NCI-H460 (cell line): ENCODE data around the gene ZNF524. TPM values are rescaled to one million over a fixed set of nuclear protein-coding genes. Genes with fewer than 3 reads are reported as not detected.
"Not testable (repeated sequence)": the region's sequence is repeated elsewhere in the genome, so short reads cannot be mapped to it uniquely, and the experiment has no call there.

Experiments used
- DNase-seq: peaks from one replicate; pipeline ENCODE4 v3.0.0-alpha.2; 2016; ENCODE audit warnings: low read depth; ENCODE audit errors: extremely low read depth
- total RNA-seq: library from RNA; depleted of rRNA; stranded (reverse); fragments of >200 nt; shearing (Covaris generic); gene quantifications from 2 replicates; pipeline ENCODE4 v1.2.3, GENCODE V29; 2014

The ZNF524 gene
- total RNA-seq, 1 experiment from 2014 or later = 16.5 TPM

GRCh38 chr19:55580628-55581144, 19.4 kb upstream of the ZNF524 start, which contains the start of gene ZNF579:
ZNF579 (minus strand) TSS chr19:55580848; CDS start chr19:55579639, 1,209 bp downstream.
- peak; percentile 72 for DNase-seq

GRCh38 chr19:55581145-55581822, 18.8 kb upstream of the ZNF524 start:
- DNase-seq = no peak

GRCh38 chr19:55581823-55582223, 18.3 kb upstream of the ZNF524 start:
- DNase-seq = no peak

- not testable (repeated sequence) for DNase-seq
Measured at GRCh38 chr19:55582284-55582683, 17.8 kb upstream of the ZNF524 start.

GRCh38 chr19:55583897-55584296, 16.2 kb upstream of the ZNF524 start:
- DNase-seq = not testable (repeated sequence)

GRCh38 chr19:55584871-55585270, 15.2 kb upstream of the ZNF524 start:
- DNase-seq = no peak

- no peak for DNase-seq
Measured at GRCh38 chr19:55585658-55586339, 14.3 kb upstream of the ZNF524 start.

GRCh38 chr19:55586976-55587668, 13.0 kb upstream of the ZNF524 start:
- DNase-seq = peak; percentile 68

- DNase-seq = no peak
Measured at GRCh38 chr19:55588738-55589137, 11.3 kb upstream of the ZNF524 start.

- DNase-seq = no peak
Measured at GRCh38 chr19:55590109-55590508, 10.0 kb upstream of the ZNF524 start.

- no peak for DNase-seq
Measured at GRCh38 chr19:55590617-55591016, 9.5 kb upstream of the ZNF524 start.

- no peak for DNase-seq
Measured at GRCh38 chr19:55591555-55591954, 8.5 kb upstream of the ZNF524 start.

GRCh38 chr19:55592391-55593090, 7.5 kb upstream of the ZNF524 start:
- no peak for DNase-seq

- no peak for DNase-seq
Measured at GRCh38 chr19:55593096-55593772, 6.9 kb upstream of the ZNF524 start.

- DNase-seq = no peak
Measured at GRCh38 chr19:55594996-55595545, 5.0 kb upstream of the ZNF524 start.

GRCh38 chr19:55596304-55596703, 3.8 kb upstream of the ZNF524 start:
- no peak for DNase-seq

GRCh38 chr19:55597501-55597921, 2.6 kb upstream of the ZNF524 start:
- no peak for DNase-seq

- no peak for DNase-seq
Measured at GRCh38 chr19:55598034-55598433, 2.1 kb upstream of the ZNF524 start.

- peak; percentile 89 for DNase-seq
Measured at GRCh38 chr19:55598719-55599467, 1.2 kb upstream of the ZNF524 start.
